GM12873 (cell line): ENCODE results near the gene DPYSL4.

Source experiments
- TF ChIP-seq, protein P1 (sequence below): IDR thresholded peaks from 2 replicates; pipeline ENCODE4 v1.5.1; 2012; ENCODE audit warnings: low read depth, mild to moderate bottlenecking, moderate library complexity, low read length, control low read depth; ENCODE audit not compliant: insufficient read depth; ENCODE audit errors: missing control alignments

Gene DPYSL4

DNA sequence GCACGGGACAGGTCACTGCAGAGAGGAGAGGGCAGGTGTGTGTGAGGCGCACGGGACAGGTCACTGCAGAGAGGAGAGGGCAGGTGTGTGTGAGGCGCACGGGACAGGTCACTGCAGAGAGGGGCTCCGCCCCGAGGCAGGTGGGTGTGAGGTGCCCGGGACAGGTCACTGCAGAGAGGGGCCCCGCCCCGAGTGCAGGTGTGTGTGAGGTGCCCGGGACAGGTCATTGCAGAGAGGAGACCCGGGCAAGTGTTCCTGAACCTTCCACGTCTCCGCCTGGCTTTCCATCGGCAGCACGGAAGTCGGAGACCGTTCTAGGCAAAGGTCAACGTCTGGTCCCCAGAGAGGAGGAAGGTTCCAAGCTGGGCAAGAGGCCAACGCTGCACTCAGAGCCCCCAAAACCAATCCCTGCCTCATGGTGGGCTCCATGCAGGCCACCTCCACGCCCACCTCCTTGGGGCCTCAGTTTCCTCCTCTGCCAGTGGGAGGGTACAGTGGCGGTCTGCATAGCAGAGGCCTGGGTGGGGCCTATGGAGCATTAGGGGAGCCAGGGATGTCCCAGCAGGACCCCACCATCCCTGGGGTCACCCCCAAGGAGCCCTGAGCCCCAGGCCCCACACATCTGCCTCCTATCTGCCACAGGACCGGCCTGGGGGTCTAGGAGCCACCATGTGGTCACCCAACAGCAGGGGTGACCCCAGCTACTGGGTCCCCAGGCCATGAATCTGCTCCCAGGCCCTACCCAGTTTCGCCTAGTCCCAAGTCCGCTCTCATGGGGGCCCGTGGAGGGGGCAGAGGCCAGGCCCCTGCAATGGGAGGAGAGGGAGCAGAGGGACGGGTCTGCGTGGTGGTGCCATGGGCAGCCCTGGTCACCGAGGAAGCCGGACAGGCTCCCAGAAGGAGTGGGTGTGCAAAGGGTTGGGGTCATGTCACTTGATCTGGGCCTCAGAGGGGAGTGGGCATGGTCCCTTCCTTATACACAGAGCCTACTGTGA is 64.0 kb downstream of the DPYSL4 start:
- TF ChIP-seq, protein P1, sequence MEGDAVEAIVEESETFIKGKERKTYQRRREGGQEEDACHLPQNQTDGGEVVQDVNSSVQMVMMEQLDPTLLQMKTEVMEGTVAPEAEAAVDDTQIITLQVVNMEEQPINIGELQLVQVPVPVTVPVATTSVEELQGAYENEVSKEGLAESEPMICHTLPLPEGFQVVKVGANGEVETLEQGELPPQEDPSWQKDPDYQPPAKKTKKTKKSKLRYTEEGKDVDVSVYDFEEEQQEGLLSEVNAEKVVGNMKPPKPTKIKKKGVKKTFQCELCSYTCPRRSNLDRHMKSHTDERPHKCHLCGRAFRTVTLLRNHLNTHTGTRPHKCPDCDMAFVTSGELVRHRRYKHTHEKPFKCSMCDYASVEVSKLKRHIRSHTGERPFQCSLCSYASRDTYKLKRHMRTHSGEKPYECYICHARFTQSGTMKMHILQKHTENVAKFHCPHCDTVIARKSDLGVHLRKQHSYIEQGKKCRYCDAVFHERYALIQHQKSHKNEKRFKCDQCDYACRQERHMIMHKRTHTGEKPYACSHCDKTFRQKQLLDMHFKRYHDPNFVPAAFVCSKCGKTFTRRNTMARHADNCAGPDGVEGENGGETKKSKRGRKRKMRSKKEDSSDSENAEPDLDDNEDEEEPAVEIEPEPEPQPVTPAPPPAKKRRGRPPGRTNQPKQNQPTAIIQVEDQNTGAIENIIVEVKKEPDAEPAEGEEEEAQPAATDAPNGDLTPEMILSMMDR: no peak

DNA sequence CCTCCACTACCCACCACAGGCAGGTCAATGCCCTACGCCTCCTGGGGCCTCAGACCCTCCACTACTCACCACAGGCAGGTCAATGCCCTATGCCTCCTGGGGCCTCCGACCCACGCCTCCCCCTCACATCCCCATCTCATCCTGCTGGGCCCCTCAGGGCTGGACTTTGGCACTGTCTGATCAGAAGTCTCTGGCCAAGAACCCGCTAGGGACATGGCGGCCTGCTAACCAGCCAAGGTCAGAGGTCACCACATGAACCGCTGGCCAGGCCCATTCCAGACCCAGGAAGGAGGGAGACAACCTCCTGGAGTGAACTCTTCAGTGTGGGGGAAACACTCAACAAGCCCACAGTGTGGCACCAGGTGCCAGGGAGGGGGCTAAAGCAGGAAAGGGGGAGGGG is 65.2 kb downstream of the DPYSL4 start:
- TF ChIP-seq, protein P1: no peak

DNA sequence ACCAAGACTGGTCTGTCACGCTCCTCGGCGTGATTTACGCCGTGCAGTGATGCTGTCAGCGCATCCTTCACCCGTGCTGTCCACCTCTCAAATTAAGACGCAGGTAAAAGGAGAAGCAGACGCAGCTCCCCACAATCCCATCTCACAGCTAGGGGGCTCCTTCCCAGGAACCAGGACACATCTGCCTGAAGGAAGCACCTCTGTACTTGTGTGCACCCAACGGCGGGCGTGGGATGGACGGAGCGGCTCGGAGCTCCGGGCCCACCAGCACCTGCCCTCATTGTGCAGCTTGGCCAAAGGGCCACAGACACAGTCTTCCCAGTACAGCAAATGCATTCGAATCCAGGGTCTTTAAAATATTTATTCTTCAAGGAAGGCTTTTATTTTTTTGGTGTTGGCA is 65.7 kb downstream of the DPYSL4 start:
- TF ChIP-seq, protein P1: peak; percentile 7

DNA sequence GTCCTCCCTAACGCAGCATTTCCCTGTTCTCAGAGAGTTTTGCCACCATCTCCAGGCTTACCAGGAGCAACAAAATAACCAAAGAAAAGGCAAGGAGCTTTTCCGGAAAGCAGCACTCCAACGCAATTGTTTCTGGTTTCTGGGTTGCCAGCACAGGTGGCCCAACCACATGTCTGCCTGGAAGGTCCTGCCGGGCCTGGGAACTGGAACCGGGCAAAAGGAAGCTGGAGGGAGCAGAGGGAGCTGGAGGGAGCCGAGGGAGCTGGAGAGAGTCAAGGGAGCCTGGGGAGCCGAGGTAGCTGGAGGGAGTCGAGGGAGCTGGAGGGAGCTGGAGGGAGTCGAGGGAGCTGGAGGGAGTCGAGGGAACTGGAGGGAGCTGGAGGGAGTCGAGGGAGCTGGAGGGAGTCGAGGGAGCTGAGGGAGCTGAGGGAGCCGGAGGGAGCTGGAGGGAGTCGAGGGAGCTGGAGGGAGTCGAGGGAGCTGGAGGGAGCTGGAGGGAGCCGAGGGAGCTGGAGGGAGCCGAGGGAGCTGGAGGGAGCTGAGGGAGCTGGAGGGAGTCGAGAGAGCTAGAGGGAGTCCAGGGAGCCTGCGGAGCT is 66.4 kb downstream of the DPYSL4 start:
- TF ChIP-seq, protein P1: no peak

DNA sequence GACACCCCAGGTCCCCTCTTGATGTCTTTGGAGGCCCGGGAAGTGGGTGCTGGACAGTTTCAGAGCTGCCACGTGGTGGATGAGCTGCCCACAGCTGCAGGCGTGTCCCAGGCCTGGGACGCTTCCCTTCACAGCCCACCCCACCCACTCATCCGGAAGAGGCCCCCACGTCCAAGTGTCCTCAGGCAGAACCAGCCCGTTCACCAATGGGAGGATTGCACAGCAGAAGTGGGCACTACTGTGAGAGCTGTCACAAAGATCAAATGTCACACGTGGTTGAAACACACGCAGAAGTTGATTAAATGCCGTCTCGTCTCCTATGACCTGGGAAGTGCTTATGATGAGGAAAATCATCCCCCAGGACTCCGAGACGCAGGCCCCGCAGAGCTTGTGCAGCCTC is 68.1 kb downstream of the DPYSL4 start:
- TF ChIP-seq, protein P1: no peak
